Fibroblast of upper back skin (primary cell): ENCODE data around the gene ATP5MG.
"Not testable (repeated sequence)": the region's sequence is repeated elsewhere in the genome, so short reads cannot be mapped to it uniquely, and the experiment has no call there.

Experiments
- DNase-seq: peaks from one replicate; pipeline ENCODE4 v3.0.0-alpha.2; 2013

The ATP5MG gene

GRCh38 chr11:118401151-118401879 is at the start of gene ATP5MG:
TSS of gene ATP5MG (plus strand) at chr11:118401606. CDS start at chr11:118401666, 60 bp downstream.
- peak; percentile 88 for DNase-seq

GRCh38 chr11:118353084-118353710 is 48.2 kb upstream of the ATP5MG start:
- peak; percentile 28 for DNase-seq

- DNase-seq, result peak; percentile 4
These were observed 43.3 kb upstream of the ATP5MG start for GRCh38 chr11:118358071-118358470.

GRCh38 chr11:118359295-118359958 is 42.0 kb upstream of the ATP5MG start, which contains the start of gene UBE4A:
TSS of gene UBE4A (plus strand) at chr11:118359600. CDS start at chr11:118365081, 5,481 bp downstream.
- DNase-seq, result peak; percentile 93

- no peak for DNase-seq
These were observed 36.3 kb upstream of the ATP5MG start for GRCh38 chr11:118364956-118365615.

- DNase-seq, result no peak
These were observed 35.1 kb upstream of the ATP5MG start for GRCh38 chr11:118366287-118366686.

- no peak for DNase-seq
These were observed 30.6 kb upstream of the ATP5MG start for GRCh38 chr11:118370774-118371173.

- DNase-seq, result no peak
These were observed 28.1 kb upstream of the ATP5MG start for GRCh38 chr11:118373263-118373662.

GRCh38 chr11:118373871-118374270 is 27.5 kb upstream of the ATP5MG start:
- DNase-seq, result no peak

- DNase-seq, result no peak
These were observed 26.7 kb upstream of the ATP5MG start for GRCh38 chr11:118374729-118375128.

- no peak for DNase-seq
These were observed 25.4 kb upstream of the ATP5MG start for GRCh38 chr11:118375978-118376377.

- no peak for DNase-seq
These were observed 21.9 kb upstream of the ATP5MG start for GRCh38 chr11:118379497-118379896.

- no peak for DNase-seq
These were observed 20.8 kb upstream of the ATP5MG start for GRCh38 chr11:118380571-118380970.

GRCh38 chr11:118382954-118383353 is 18.5 kb upstream of the ATP5MG start:
- DNase-seq, result no peak

GRCh38 chr11:118383657-118384056 is 17.7 kb upstream of the ATP5MG start:
- no peak for DNase-seq

GRCh38 chr11:118396097-118396501 is 5.3 kb upstream of the ATP5MG start:
- no peak for DNase-seq

- DNase-seq, result no peak
These were observed 4.0 kb upstream of the ATP5MG start for GRCh38 chr11:118397448-118397847.

GRCh38 chr11:118398791-118399559 is 2.4 kb upstream of the ATP5MG start:
- DNase-seq, result no peak

- DNase-seq, result peak; percentile 62
These were observed 629 bp downstream of the ATP5MG start for GRCh38 chr11:118401880-118402590.

- not testable (repeated sequence) for DNase-seq
These were observed 1.2 kb downstream of the ATP5MG start for GRCh38 chr11:118402594-118402993.

- peak; percentile 6 for DNase-seq
These were observed 5.3 kb downstream of the ATP5MG start for GRCh38 chr11:118406599-118407166.
